ENCODE measurements around the gene NDUFB8. TPM values are rescaled to one million over a fixed set of nuclear protein-coding genes. Genes with fewer than 3 reads are reported as not detected.

NDUFB8 gene
- total and polyA plus RNA-seq, 2 donors (not counting 1 experiment from before 2014, with no cell fraction given), result 131 to 174 TPM

DNA sequence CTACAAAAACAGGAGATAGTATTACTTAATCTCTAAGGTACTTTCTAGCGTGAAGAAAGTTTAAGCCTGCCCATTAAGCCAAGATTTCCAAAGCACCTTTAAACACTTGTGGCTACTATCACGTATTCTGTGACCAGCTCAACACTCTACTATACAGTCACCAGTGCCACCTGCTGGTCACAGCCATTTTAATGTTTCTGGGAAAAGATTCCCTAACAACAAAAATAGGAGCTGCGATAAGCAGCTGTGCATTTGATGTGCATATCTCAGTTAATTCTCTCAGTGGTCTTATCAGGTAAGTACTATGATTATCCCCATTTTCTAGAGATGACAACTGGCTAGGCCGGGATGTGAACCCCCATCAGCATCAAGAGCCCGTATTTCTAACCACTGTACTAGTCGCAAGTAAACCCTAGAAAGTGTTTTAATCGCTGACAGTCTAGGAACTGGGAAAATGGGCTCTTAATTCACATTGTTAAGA is 10.9 kb downstream of the NDUFB8 start:
- Histone ChIP-seq H2AFZ (ENCODE audit: insufficient read depth, low read depth, low read length, poor library complexity, severe bottlenecking) (no peak overlapping the region), H3K79me2 (ENCODE audit: control insufficient read depth, insufficient read depth, low read length) (no peaks in the 10 kb centered on the region), H3K36me3 (replicated peaks in 1 of 2; ENCODE audit: control extremely low read depth in 1 of 2, control insufficient read depth in 1 of 2, extremely low read depth in 1 of 2, insufficient read depth in 2 of 2, low read length in 1 of 2) (peaks cover 0 to 5% of the 10 kb centered on the region in 2 experiments), H3K4me2 (replicated peaks; ENCODE audit: low read depth, low read length, poor library complexity, severe bottlenecking) (peak overlapping the region; percentile 33), H3K27me3 (replicated peaks in 1 of 4; ENCODE audit: control extremely low read depth in 1 of 4, control insufficient read depth in 3 of 4, insufficient read depth in 4 of 4, low read length in 3 of 4) (peaks cover 0 to 10% (median 5%) of the 10 kb centered on the region in 4 experiments), H4K20me1 (ENCODE audit: control insufficient read depth, insufficient read depth, low read length, poor library complexity, severe bottlenecking) (no peaks in the 10 kb centered on the region), H3K4me1 (ENCODE audit: control insufficient read depth in 2 of 2, insufficient read depth in 2 of 2, low read length in 2 of 2) (peaks cover 13% of the 10 kb centered on the region in 2 donors), H3K27ac (ENCODE audit: low read length in 2 of 2) (no peak overlapping the region), H3K4me3 (ENCODE audit: control extremely low read depth in 1 of 5, extremely low read depth in 1 of 5, insufficient read depth in 1 of 5, low read depth in 2 of 5, low read length in 4 of 5) (no peak overlapping the region), H3K9ac (ENCODE audit: low read length) (no peak overlapping the region), H3K9me3 (ENCODE audit: control extremely low read depth in 1 of 3, control insufficient read depth in 2 of 3, insufficient read depth in 1 of 3, low read length in 2 of 3) (peaks cover 0 to 3% (median 0%) of the 10 kb centered on the region in 3 donors)
- Mint-ChIP-seq H3K4me3 (peak overlapping the region; percentile 66), H3K27ac (no peak overlapping the region), H3K9me3 (ENCODE audit: insufficient read depth) (no peaks in the 10 kb centered on the region), H3K4me1 (peaks cover 10% of the 10 kb centered on the region), H3K27me3 (peaks cover 9% of the 10 kb centered on the region)
- TF ChIP-seq EZH2 (IDR thresholded peaks at IDR 0.05; ENCODE audit: borderline replicate concordance, insufficient read depth, low read depth, low read length, poor library complexity, severe bottlenecking), result no peak
- TF ChIP-seq, protein P1, sequence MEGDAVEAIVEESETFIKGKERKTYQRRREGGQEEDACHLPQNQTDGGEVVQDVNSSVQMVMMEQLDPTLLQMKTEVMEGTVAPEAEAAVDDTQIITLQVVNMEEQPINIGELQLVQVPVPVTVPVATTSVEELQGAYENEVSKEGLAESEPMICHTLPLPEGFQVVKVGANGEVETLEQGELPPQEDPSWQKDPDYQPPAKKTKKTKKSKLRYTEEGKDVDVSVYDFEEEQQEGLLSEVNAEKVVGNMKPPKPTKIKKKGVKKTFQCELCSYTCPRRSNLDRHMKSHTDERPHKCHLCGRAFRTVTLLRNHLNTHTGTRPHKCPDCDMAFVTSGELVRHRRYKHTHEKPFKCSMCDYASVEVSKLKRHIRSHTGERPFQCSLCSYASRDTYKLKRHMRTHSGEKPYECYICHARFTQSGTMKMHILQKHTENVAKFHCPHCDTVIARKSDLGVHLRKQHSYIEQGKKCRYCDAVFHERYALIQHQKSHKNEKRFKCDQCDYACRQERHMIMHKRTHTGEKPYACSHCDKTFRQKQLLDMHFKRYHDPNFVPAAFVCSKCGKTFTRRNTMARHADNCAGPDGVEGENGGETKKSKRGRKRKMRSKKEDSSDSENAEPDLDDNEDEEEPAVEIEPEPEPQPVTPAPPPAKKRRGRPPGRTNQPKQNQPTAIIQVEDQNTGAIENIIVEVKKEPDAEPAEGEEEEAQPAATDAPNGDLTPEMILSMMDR (IDR thresholded peaks at IDR 0.05), result peak; percentile 84
- ChIA-PET POLR2A (no interaction called here), CTCF (interaction anchor here (0.6 to 3.0 kb wide), 42 partner anchors 8 to 673 kb away, joined by 3 to 29 read pairs (median 4); partner anchors contain the start of genes HIF1AN, NDUFB8 and SCD)
- intact Hi-C loops (cut with micrococcal nuclease), result loop anchor here (1.0 to 5.0 kb wide), 3 partner anchors 36 to 180 kb away; no protein-coding TSS in a partner anchor
- WGBS (ENCODE audit: insufficient coverage), result 24% methylated on average over 4 of the region's 7 CpGs
- peak; percentile 41 for ATAC-seq (ENCODE audit: low read depth)
- peak; percentile 64 for DNase-seq

DNA sequence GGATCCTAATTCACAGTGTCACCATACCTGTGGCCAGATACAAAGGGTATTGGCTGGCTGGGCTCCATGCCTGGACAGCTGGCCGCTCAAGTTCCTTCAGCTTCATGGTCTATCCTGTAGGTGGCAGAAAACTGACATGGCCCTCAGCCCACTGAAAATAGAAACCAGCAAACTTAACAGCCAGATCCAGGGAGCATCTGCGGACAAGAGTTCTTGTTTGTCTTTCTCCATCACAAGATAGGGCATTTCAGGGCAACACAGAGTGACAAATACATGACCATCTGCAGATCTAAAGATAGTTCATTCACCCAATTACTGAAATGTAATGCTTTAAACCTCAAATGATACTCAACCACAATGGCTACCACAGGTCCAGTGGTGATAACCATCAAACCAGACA is 12.8 kb downstream of the NDUFB8 start:
- H3K27me3 ChIP-seq (replicated peaks in 1 of 4; ENCODE audit: control extremely low read depth in 1 of 4, control insufficient read depth in 3 of 4, insufficient read depth in 4 of 4, low read length in 3 of 4), result peaks cover 0 to 10% (median 5%) of the 10 kb centered on the region in 4 experiments
- ATAC-seq (ENCODE audit: low read depth) (no peak), DNase-seq (no peak)
- no peak overlapping the region for H3K27ac Mint-ChIP-seq
- no peak for TF ChIP-seq EZH2 (IDR thresholded peaks at IDR 0.05; ENCODE audit: borderline replicate concordance, insufficient read depth, low read depth, low read length, poor library complexity, severe bottlenecking)
- peaks cover 0 to 7% of the 10 kb centered on the region in 2 experiments for H3K36me3 ChIP-seq (replicated peaks in 1 of 2; ENCODE audit: control extremely low read depth in 1 of 2, control insufficient read depth in 1 of 2, extremely low read depth in 1 of 2, insufficient read depth in 2 of 2, low read length in 1 of 2)
- intact Hi-C loops (cut with micrococcal nuclease), result loop anchor here (5.0 kb wide), 1 partner anchor 35 kb away; no protein-coding TSS in a partner anchor
- no peak overlapping the region for H3K27ac ChIP-seq (ENCODE audit: low read length in 2 of 2)
- no peak overlapping the region for H3K4me3 ChIP-seq (ENCODE audit: control extremely low read depth in 1 of 5, extremely low read depth in 1 of 5, insufficient read depth in 1 of 5, low read depth in 2 of 5, low read length in 4 of 5)
- 100% methylated on average over 2 of the region's 2 CpGs for WGBS (ENCODE audit: insufficient coverage)
- no peaks in the 10 kb centered on the region for H3K9me3 Mint-ChIP-seq (ENCODE audit: insufficient read depth)
- peaks cover 10% of the 10 kb centered on the region for H3K4me1 Mint-ChIP-seq
- H3K4me2 ChIP-seq (replicated peaks; ENCODE audit: low read depth, low read length, poor library complexity, severe bottlenecking), result no peak overlapping the region
- H3K9me3 ChIP-seq (ENCODE audit: control extremely low read depth in 1 of 3, control insufficient read depth in 2 of 3, insufficient read depth in 1 of 3, low read length in 2 of 3), result peaks cover 0 to 3% (median 0%) of the 10 kb centered on the region in 3 donors
- no peaks in the 10 kb centered on the region for H4K20me1 ChIP-seq (ENCODE audit: control insufficient read depth, insufficient read depth, low read length, poor library complexity, severe bottlenecking)
- CTCF ChIA-PET, result interaction anchor here (0.9 to 2.7 kb wide), 3 partner anchors 34 to 214 kb away, joined by 3 to 14 read pairs (median 3); no protein-coding TSS in a partner anchor
- peaks cover 9% of the 10 kb centered on the region for H3K27me3 Mint-ChIP-seq
- peaks cover 13% of the 10 kb centered on the region in 2 donors for H3K4me1 ChIP-seq (ENCODE audit: control insufficient read depth in 2 of 2, insufficient read depth in 2 of 2, low read length in 2 of 2)
- POLR2A ChIA-PET, result no interaction called here
- H3K4me3 Mint-ChIP-seq, result no peak overlapping the region
- H3K9ac ChIP-seq (ENCODE audit: low read length), result no peak overlapping the region
- H3K79me2 ChIP-seq (ENCODE audit: control insufficient read depth, insufficient read depth, low read length), result no peaks in the 10 kb centered on the region
- H2AFZ ChIP-seq (ENCODE audit: insufficient read depth, low read depth, low read length, poor library complexity, severe bottlenecking), result no peak overlapping the region
